HG02943 (cell line): ENCODE measurements around the gene MAP2K5.

Source experiments
- ATAC-seq: cut with Tn5 transposase; IDR thresholded peaks from one replicate; pipeline ENCODE4 v1.9.1; 2021; ENCODE audit warnings: mild to moderate bottlenecking, low read depth, moderate library complexity; ENCODE audit not compliant: unreplicated experiment

MAP2K5 gene

DNA sequence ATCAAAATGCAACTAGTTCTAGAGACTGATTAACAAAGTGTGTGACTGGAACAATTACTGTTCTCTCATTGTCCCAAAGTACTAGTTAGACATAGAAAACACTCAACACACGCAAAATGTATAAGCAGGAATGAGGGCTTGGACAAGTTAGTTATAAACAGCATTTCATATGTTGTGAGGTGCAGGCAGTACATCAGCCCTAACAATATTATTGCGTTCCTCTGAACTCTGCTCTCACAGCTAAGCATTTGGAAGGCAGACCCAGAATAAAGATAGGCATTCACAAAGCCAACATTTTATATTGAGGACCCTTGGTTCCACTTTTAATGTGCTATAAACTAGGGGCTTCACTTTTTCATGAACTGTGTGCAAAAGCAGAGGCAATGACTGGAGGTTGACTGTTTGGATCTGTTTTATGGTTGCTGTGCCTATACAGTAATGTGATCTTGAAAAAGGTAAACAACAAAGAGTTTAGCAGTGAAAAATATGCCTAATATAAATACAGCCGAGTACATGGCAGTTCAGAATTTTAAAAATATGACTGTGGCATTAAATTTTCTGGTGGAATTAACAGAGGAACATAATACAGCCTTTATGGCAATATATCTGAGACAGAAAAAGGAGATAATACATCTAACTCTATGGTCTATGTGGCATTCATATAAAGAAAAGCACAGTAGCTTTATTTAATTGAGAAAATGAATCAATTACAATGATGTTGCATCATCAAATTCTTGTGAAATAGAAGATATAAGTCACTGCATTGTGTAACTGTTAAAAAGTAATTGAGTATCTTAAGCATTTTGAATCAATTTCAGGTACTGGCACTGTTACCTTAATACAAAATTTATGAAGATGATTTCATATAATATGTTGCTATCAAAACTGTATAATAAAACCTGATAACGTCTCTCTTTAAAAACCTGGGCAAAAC lies 202.8 kb downstream of the MAP2K5 start:
- ATAC-seq: no peak

DNA sequence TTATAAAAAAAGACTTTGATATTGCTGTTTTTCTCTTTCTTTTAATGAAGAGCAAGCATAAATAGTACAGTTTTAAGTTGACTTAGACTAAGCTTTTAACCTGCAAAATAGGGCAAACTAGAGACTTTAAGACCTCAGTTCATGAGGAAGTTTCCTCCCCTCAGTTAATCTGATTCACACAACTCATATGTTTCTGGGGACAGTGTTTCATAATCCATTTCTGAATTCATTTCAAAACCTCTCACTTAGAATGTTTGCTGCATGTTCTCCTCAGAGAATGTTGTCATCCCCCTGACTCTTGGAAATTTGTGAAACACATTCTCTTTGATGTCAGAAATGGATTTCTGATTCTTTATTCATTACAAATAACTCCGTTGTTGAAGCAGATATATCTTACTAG lies 203.5 kb downstream of the MAP2K5 start:
- ATAC-seq: no peak

DNA sequence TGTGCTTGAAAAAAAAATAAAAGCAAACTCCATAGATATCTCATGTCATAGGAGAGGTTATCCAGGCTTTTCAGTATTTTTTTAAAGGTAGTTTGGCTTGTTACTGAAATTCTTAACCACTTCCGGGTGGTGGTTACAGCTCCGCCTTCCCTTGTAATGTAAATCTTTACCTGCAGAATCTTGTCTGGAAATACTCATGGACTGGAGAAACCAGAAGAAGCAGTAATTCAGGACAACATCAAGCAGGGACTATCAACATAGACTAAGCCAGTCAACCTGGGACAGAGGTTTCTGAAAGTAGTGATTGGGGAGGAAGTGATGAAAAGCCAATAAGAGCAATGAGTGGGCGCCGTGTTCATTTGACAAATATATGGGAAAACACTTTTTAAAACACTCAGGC lies 203.9 kb downstream of the MAP2K5 start:
- no peak for ATAC-seq

DNA sequence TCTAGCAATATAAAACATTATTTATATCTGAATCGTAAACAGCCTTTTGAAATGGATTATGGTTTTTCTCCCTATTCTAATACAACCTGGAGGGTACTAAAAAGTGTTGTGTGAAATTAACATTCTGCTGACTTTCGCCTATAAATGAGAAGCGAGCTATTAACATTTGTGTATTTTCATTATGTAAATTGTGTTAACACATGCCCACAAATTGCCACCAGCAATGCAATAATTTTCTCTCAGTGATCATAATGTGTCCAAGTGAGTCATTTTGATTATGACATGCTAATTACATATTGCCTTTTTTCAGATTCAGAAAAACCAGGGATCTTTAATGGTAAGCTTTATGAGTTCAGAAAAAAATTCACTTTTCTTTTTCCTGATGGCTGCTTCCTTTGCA lies 205.4 kb downstream of the MAP2K5 start:
- no peak for ATAC-seq

DNA sequence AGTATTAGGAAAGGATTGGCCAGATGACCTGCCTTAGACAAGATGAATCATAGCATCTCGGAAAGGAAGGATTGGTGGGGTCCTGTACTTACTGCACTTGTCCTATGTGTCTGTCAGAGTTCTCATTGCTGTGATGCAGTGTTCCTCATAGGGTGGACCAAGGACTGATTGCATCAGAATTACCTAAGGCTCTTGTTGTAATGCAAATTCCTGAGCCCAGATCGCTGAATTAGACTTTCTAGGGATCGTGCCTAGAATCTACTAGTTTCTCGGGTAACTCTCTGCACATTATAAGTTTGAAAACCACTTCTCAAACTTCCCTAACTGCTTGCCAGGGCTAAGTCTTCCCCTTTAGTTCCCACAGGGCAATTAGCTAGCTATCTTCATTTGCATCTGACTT lies 207.9 kb downstream of the MAP2K5 start:
- no peak for ATAC-seq

DNA sequence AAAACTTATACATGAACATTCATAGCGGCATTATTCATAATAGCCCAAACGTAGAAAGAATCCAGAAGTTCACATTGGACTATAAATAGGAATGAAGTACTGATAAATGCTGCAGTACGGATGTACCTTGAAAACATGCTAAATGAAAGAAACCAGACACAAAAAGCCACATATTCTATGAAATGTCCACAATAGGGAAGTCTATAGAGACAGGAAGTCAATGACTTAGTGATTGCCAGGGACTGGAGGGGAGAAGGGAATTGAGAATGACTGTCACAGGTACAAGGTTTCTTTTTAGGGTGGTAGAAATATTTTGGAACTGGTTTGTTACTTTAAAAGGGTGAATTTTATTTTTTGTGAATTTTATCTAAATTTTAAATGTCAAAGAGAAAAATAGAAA lies 211.4 kb downstream of the MAP2K5 start:
- no peak for ATAC-seq

DNA sequence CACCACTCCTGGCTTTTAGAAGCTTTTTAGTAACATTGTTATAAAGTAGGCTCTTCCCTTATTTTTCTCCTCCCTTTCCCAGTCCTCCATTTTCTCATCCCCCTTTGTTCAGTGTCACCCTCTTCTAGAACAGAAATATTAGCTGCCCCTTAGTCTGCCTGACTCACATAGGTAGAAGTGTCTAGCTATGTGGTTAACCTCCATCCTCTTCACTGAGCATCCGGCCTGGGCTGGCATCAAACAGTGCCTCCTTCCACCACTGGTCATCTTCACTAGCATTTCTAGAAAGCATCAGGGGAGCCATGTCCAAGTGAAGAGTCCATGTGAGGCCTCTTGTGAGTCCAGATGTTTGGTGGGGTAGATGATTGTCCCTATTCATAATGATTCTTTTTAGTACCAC lies 212.8 kb downstream of the MAP2K5 start:
- ATAC-seq: no peak

DNA sequence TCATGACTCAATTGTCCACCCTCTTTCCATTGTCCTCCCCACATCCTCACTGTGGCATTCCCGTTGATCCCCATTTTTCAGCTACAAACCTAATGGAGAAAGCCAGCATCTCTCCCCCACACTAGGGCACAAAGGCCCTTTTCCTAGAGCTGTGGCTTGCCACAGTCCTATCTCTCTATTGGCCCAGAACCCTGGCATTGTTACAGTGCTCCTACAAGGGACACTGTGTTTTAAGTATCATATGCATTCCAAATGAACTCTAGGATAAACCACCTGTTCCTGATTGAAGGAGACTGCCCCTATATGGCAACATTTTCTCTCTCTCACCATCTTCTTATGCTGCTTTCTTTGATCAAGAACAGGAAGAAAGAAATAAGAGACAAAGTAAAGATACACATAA lies 213.4 kb downstream of the MAP2K5 start:
- ATAC-seq: no peak

DNA sequence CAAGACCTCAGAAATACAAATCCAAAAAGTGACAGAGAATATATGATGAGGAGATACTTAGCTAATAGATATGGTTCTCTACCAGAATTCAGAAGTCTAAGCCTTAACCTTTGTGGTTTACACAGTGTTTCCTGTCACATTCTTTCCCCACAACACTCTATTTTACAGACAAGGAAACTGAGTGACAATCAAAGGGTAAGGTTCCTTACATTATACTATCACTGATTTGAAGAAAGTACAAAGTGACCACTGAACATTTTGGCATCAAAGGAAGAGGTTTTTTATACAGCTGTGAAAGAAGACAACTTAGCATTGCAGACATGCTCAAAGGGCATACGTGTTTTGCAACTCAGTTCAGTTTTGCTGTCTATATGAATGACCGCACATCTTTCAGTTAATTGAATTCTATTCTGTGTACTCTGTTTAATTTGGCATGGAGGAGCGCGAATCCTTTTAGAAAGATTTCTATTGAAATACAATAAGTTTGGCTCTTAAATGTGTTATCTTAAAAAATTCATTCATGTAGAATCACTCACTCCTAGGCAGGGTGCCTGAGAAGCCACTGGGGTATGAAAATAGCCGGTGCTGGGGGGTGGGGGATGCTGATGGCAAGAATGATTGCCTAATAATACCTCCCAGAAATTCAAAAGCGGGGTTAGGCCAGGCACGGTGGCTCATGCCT lies 216.3 kb downstream of the MAP2K5 start:
- ATAC-seq: no peak

DNA sequence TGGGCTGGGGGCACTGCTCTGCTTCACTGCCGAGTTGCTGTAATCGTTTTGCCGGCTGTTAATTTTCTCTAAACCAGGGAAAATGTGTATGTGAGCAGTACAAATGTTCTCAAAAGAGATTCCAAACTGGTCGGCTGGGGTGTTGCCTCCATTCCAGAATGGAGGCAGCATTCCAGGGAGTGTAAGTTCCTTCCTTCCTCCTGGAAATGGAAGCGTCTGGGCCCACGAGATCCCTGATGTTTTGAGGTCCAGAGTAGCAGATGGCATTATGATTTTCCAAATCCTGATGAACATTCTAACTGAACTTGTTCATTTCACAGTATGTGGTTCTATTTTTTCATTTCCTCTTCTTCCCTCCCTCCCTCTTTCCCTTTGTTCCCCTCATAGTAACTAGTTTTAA lies 218.4 kb downstream of the MAP2K5 start:
- ATAC-seq: no peak

DNA sequence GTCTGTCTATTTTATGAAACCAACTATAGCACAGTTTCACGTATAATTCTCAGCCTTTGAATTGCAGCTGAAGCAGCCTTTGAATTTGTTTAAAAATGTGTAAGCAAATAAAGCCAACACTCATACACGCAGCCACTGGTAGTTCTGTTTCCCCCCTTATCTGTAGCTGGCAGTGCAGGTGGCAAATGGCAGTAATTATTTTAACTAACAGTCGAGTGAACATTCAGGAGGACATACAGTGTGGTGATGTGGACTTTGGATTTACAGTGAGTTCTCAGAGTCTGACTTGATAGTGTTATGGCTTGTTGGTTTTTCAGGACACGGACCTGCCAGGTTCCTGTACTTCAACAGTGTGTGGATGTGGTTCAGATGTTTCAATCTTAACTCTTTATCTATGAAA lies 218.8 kb downstream of the MAP2K5 start:
- no peak for ATAC-seq

DNA sequence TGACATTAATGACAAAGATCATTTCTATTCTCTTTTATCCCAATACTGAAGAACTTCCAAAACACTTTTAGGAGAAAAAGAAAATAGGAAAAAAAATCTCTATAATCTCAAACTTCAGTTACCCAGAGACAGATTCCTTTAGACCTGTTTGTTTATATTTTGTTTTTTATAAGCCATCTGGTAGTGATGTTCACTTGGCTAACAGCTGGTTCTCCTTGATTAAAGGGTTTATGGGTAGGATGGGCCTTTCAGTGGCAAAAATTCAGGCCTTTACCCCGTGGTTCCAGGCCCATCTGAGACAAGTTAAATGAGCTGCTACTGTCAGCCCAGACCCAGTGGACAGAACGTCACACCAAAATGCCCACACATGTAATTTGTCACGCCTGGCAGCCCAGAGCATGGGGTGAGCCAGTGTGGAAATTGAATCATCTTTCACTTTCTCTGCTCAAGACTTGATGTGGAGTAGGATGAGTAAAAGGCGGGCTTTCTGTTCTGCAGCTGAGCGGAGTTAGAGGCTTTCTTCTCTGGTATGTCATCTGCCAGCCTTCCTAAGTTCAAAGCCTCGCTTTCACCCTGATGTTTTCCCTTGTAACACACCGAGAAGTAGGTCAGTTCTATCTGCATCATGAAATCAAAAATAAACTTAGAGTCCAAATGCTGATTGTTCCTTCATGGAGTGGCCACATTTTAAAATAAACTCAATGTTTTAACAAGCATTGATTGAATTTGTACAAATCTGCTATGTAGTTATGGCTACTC lies 220.3 kb downstream of the MAP2K5 start:
- ATAC-seq: peak; percentile 66

DNA sequence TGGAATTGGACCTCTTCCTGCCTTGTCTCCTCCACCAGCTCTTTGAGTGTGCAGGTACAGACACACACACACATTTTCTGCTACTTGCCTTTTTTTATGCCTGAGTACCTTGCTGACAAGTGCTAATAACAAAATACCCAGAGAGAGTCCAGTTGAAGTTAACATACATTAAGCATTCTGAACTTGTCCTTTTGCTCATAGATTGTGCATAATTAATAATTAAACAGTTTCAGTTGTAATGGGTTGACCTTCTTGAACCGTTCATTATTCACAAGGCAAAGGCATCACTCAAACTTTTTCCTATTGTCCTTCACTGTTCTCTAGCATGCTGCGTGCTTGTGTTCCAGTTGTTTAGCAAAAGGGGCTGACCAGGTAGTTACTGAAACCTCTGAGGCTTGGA lies 223.2 kb downstream of the MAP2K5 start:
- no peak for ATAC-seq

DNA sequence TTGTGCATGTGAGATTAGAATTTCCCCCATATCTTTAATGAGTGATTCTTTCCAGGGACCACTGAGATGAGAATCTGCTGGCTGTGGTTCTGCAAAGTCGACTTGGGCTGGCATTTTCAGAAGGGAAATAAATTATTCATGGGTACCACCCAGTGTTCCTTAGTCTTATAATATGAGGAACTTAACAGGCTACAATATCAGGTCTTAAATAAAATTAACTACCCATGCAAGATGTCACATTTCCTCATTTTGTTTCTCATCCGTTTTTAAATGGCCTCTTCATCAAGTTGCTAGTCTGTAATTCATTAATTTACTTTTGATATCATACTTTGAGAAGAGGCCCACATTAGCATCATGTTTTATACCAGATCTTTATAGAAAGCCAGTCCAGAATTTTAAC lies 224.5 kb downstream of the MAP2K5 start:
- no peak for ATAC-seq

DNA sequence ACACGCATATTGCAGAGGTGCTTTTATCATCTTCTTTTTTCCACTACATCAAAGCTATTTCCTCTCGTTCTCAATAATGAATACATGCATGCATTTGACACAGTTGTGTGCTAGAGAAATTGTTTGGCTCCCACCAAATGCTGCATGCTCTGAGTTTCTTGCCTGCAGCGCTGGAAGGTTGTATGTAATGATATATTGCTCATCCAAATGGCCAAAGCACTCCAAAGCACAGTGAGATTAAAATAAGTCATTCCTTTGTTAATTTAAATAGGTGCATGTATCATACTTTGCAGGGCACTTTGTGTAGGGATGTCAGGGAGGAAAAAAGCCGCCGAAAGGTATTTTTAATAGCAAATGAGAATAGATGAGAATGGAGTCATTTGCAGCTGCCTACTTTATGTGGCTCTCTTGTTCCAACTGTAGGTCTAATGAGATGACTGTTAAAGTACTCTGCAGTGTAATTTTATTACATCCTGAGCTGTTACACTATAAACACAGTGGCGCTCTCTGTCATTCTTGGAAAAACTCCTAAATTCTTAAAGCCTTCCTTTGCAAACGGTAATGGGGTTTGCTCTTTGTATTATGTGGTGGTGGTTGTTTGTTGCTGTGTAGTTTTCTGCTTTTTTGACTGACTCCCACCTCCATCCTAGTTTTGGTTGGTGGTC lies 225.9 kb downstream of the MAP2K5 start:
- no peak for ATAC-seq

DNA sequence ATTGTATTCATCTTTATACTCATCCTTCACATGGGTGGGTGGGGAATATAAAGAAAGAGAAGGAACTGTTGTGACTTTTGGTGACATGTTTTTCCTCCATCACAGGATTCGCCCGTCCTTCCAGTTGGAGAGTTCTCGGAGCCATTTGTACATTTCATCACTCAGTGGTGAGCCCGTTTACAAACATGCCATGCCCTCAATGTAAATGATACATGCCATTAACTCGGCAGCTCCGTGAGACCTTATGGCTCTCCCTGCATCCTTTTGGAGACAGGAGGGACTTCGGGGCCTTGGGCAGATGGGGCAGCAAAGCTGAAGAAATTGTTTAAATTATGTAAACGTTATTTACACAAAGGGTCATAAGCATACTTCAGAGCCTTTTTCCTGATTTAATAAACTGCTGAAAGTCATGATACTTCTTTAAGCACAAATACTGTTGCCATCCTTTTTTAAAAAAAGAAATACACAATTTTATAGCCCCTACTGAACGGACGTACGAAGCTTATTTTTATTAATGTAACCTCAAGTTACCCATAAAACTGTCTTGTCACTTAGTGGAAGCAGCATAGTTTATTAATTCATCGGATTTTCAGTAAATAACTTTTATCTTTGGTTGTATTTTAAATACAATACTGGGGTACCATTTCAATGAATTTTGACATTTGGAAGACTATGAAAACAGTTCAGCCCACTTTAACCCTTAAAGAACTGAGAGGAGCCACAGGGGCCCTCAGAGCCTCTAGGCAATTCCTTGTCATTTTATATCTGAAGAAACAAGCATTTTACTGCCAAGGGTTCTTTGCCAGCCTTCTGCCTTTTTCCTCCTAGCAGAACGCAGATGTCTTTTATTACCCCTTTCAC lies 227.2 kb downstream of the MAP2K5 start:
- ATAC-seq: no peak

DNA sequence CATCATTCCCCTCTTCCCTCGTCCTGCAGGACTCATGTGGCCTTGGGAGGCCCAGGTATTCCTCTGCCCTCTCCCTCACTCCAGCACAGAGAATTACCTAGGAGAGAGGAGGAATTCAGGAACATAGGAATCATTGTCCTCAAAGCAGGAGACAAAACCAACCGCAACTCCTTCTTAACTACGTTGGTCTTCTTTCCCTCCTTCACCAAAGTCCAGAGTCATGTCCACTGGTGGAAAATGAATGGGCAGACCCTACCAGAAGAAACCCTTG lies 227.8 kb downstream of the MAP2K5 start:
- no peak for ATAC-seq

DNA sequence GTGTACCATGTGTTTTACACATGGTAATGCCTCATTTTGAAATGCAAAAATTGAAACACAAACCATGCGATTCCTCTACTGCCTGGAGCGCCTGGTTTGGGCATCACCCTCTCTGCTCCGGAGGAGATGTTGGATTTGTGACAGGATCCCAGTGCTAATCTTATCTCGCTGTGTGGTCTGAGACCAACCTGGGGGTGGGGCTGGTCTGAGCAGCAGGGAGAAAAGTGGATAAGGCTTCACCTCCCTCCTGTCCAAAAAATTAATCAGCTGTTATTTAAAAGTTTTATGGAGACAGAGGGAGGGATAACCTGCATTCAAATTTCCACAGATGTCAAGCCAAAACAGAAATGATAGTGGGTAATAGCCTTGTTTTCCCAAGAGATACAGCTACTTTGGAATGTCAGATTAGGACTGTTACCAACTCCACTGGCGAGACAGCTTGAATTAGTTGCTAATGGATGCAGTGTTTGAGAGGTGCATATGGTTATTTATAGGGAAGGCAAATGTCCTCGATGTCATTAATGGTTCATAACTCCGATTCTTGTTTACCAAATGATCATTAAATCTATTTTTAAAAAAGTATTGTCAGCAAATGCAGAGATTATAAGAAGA lies 228.8 kb downstream of the MAP2K5 start:
- no peak for ATAC-seq

DNA sequence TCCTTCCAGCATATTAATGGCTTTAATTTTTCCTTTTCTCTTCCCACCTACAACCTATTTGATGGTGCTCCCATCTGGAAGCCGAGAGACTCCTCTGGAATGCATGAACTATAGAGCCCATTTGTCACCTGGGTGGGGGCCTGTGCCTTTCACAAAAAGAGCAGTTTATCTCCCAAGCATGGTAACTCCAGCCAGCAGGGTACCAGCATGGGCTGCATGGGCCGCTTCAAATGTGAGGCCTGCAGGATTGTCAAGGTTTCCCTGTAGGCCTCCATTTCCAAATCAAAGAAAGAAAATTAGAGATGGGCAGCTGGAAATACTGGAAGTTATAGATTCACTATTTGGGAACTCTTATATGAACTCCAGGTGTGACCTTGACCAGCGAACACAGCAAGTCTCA lies 232.1 kb downstream of the MAP2K5 start:
- no peak for ATAC-seq

DNA sequence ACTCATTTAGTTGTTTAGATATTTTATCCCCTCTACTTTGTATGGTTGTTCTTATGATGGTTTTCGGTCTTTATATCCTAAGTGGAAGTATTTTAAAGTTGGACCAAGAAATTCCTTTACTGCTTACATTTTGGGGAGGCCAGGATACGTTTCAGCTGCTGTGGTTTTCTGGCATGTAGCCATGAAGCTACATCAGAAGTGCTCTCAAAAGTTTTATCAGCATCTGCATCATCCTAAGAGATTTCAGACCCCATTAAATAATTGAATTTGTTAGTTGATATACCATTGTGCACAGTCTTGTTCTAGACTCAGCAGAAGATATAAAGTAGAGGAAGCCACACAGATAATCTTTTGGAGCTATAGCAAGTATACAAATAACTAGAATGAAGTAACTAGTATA lies 232.7 kb downstream of the MAP2K5 start:
- no peak for ATAC-seq
